ENCODE results near the gene LRRC45.
"Not testable (repeated sequence)": the region's sequence is repeated elsewhere in the genome, so short reads cannot be mapped to it uniquely, and the experiment has no call there.

LRRC45 gene

GRCh38 chr17:82036634-82037091 lies 13.6 kb downstream of the LRRC45 start:
- DNase-seq, result no peak

GRCh38 chr17:82037092-82037888 lies 14.2 kb downstream of the LRRC45 start, which contains the start of gene DCXR:
Gene DCXR, minus strand, starts transcription at chr17:82037697. Its CDS starts 15 bp downstream, at chr17:82037682.
- peak; percentile 94 to 97 (median 95) for DNase-seq

GRCh38 chr17:82037889-82038195 lies 14.7 kb downstream of the LRRC45 start:
- DNase-seq, result no peak

GRCh38 chr17:82038796-82039409 lies 15.8 kb downstream of the LRRC45 start:
- not testable (repeated sequence) for DNase-seq

- DNase-seq, result no peak
Measured at GRCh38 chr17:82039695-82040299, 16.7 kb downstream of the LRRC45 start.

- no peak for DNase-seq
Measured at GRCh38 chr17:82041144-82041814, 18.2 kb downstream of the LRRC45 start.

- no peak for DNase-seq
Measured at GRCh38 chr17:82042649-82043048, 19.5 kb downstream of the LRRC45 start.

GRCh38 chr17:82043507-82043906 lies 20.4 kb downstream of the LRRC45 start:
- no peak for DNase-seq

- DNase-seq, result no peak
Measured at GRCh38 chr17:82045936-82046484, 22.9 kb downstream of the LRRC45 start.

GRCh38 chr17:82046903-82047302 lies 23.8 kb downstream of the LRRC45 start:
- DNase-seq, result no peak

- no peak for DNase-seq
Measured at GRCh38 chr17:82047379-82047778, 24.3 kb downstream of the LRRC45 start.

- no peak for DNase-seq
Measured at GRCh38 chr17:82047914-82048570, 24.9 kb downstream of the LRRC45 start.

GRCh38 chr17:82048571-82048971 lies 25.5 kb downstream of the LRRC45 start:
- DNase-seq, result no peak

GRCh38 chr17:82049106-82049505 lies 26.0 kb downstream of the LRRC45 start:
- no peak for DNase-seq

- DNase-seq, result no peak
Measured at GRCh38 chr17:82049521-82049971, 26.4 kb downstream of the LRRC45 start.

- DNase-seq, result no peak
Measured at GRCh38 chr17:82050152-82050760, 27.2 kb downstream of the LRRC45 start.

GRCh38 chr17:82050761-82051641 lies 27.9 kb downstream of the LRRC45 start:
- peak in 1 of 3 experiments; percentile 17 for DNase-seq

GRCh38 chr17:82051776-82052637 lies 28.9 kb downstream of the LRRC45 start, which contains the start of the genes GPS1 and RFNG:
Gene GPS1, plus strand, starts transcription at chr17:82051898. Its CDS starts 34 bp downstream, at chr17:82051932.
Gene RFNG, minus strand, starts transcription at chr17:82051811. Its CDS starts 45 bp downstream, at chr17:82051766.
- peak; percentile 51 to 69 (median 66) for DNase-seq

- DNase-seq, result no peak
Measured at GRCh38 chr17:82052638-82053059, 29.5 kb downstream of the LRRC45 start.

GRCh38 chr17:82053130-82053529 lies 30.0 kb downstream of the LRRC45 start:
- DNase-seq, result no peak
